GM19351 (cell line): Measurements from ENCODE around the gene PMPCA.

ENCODE experiments used
- ATAC-seq: cut with Tn5 transposase; IDR thresholded peaks from one replicate; pipeline ENCODE4 v1.9.1; 2021; ENCODE audit warnings: mild to moderate bottlenecking, moderate library complexity; ENCODE audit not compliant: unreplicated experiment

PMPCA gene, protein sequence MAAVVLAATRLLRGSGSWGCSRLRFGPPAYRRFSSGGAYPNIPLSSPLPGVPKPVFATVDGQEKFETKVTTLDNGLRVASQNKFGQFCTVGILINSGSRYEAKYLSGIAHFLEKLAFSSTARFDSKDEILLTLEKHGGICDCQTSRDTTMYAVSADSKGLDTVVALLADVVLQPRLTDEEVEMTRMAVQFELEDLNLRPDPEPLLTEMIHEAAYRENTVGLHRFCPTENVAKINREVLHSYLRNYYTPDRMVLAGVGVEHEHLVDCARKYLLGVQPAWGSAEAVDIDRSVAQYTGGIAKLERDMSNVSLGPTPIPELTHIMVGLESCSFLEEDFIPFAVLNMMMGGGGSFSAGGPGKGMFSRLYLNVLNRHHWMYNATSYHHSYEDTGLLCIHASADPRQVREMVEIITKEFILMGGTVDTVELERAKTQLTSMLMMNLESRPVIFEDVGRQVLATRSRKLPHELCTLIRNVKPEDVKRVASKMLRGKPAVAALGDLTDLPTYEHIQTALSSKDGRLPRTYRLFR

DNA sequence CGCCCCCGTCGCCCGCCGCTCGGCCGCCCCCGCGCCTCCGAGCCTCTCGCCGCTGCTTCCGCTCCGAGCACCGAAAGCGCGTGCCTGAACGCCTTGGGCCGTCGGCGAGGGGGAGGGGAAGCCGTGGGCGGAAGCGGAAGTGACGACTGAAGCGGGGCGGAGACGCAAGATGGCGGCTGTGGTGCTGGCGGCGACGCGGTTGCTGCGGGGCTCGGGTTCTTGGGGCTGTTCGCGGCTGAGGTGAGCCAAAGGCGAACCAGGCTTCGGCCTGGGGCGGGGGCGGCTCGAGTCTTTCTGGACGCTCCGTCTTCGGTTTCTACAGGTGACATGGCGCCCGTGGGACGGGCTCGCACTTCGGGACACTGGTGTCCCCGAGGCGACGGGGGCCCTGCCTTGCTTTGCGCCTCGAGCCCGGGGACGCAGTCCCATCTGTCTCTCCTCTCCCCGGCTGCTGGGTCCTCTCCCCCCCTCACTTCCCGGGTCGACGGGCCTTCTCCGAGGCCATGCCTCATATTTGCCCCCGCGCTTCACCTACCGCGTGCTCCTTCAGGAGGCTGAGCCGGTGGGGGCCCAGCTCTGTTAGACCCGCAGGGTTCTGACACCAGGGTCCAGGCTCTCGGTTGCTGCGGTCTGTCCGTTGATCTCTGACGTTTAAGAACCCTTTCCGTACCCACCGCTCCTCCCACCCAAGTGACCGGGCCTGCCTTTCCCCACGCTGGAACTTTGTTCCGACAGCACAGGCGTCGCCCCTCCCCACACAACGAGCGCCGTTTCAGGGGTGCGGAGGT is at the start of gene PMPCA, which contains the start of gene ENTR1:
Gene PMPCA, plus strand, starts transcription at position 159 of the 788 bp plus-strand sequence. Its CDS starts 11 bp downstream, at position 170.
Gene ENTR1, minus strand, starts transcription at position 115 of the 788 bp plus-strand sequence. CDS start 217 bp downstream, outside the sequence.
- peak; percentile 82 for ATAC-seq

DNA sequence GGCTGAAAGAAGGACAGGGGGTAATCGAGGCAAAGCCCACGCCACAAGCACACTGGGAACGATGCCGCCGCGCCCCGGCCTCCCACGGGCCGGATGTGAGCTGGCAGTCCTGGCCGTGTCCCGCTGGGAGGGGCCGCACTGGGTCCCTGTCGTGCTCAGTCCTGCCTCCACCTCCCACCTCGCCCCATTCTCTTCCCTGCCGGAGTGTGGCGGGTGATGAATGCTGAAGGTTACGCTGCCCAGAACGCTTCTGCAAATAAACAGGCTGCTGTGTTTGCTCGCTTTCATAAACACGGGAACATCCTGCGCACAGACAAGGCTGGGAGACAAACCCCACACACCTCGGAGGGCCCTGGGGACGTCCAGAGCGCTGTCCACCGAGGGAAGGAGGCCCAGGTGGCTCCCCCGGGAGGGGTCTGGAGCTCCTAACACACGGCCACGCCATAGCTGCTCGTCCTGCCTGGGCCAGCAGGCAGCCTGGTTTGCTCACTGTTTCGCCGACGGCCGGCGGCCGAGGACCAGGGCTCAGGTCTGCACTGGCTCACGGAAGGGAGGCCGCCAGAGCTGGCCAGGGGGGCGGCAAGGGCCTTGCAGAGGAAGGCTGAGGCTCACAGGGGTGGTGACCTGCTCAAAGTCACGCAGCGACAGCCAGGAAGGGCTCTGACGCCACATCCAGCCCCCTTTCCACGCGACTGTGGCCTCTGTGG is 49.3 kb upstream of the PMPCA start:
- ATAC-seq = no peak

DNA sequence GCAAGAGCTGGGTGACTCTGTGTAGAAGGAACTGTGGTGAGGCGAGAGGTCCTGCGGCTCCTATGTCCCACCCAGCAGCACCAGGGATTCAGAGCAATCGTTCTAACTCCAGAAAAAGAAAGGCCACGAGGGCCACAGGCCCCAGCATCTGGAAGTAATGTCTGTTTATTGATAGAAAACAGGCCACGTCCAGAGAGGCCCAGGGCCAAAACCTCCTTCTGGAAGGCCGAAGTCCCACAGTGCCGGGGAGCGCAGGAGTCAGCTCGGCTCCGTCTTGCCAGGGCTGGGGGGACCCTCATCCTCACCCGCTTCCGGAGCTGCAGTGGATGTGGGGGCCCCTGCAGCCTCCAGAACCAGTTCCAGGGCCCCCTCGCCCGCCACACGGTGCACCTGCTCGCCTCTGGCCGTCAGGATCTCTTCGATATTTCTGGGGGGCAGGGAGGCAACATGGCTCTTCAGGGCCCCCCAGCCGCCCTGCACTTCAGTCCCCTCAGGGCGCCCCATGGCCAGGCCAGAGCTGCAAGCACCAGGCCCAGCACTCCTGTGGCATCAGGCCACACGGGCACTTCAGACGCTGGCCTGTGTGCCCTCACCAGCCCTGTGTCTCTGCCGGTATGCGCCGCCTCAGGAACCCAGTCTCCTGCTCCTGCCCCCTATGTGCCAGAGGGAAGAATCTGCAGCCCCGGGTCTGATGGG is 48.6 kb upstream of the PMPCA start:
- no peak for ATAC-seq

DNA sequence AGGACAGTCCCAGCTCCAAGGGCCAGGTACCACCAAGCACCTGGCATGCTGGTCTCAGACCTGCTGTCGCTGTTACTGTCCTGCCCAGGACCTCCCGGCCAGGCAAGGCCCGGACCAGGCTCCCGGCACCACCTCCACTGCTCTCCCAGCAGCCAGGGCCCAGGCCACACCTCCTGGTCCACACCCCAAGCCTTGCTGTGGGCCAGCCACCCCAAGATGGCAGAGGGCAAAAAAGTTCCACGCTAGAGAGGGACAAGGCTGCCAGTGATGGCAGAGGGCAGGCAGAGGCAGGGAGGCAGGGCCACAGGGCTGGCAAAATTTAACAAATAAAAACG is 48.0 kb upstream of the PMPCA start:
- no peak for ATAC-seq

DNA sequence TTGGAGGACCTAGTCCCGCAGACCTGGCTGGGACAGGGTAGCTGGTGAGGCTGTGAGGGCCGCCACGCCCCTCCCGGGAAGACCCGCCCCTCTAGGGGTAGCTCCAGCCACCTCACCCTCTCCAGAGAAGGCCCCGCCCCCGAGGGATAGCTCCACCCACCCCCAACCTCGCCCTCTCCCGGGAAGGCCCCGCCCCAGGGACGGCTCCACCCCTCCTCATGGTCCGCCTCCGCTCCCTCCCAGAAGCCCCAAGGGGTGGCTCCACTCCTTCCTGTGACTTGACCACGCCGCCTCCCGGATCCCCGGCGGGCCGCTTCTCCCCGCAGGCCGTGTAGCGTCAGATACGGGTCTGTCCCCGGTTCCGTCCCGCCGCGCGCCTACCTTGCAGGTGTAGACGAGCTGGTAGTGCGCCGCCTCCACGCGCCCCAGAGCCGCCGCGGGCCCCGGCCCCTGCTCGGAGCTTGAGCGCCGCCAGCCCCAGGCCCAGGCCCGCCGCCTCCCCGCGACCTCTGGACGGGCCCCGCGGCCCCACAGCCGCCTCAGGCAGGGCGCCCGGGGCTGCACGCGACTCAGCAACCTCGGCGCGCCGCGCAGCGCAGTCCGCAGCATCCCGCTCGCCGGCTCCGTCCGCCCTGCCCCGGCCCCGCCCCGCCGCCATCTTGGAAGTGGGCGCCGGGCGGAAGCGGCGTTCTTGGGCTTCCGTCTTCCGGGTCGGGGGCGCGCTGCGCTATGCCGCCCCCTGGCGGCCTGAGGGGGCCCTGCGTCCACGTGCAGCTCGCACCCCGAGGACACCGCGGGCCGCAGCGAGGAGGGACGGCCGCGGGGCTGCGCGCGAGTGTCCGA is 47.1 kb upstream of the PMPCA start, which contains the start of gene DNLZ:
Gene DNLZ, minus strand, starts transcription at position 639 of the 843 bp plus-strand sequence. Its CDS starts 30 bp downstream, at position 609.
- peak; percentile 79 for ATAC-seq

DNA sequence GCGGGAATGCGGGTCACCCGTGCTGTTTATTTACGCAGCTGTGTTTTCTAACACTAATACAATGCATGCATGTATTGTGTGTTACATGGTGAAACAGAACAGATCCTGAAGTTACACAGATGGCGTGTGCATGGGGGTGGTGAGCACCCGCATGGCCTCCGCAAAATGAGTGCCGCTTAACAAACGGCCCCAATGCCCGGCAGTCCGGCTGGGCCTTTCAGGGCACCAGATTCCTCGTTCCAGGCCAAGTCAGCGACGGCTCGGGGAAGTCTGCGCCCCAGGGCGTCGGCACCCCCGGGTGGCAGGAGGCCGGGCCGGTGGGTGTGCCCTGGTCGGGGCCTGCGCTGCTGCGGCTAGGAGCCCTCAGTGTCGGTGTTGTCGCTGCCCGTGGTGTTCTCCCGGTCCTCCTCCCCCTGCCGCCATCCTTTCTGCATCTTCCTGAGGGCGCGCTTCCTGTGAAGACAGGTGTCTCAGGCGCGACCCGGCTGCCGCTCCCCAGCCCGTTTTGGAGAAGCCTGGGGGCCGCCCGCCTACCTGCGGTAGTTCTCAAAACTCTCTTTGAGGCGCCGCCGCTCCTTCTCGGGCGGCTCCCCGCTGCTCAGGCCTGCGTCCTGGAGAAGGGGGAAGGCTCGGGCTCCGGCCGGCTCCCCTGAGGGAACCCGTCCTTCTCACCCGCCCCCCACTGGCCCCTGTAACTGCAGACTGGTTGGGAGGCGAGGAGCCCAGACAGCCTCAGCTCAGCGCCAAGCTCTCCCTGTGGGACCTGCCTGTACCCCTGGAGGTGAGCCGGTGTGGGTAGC is 46.3 kb upstream of the PMPCA start:
- ATAC-seq = no peak

DNA sequence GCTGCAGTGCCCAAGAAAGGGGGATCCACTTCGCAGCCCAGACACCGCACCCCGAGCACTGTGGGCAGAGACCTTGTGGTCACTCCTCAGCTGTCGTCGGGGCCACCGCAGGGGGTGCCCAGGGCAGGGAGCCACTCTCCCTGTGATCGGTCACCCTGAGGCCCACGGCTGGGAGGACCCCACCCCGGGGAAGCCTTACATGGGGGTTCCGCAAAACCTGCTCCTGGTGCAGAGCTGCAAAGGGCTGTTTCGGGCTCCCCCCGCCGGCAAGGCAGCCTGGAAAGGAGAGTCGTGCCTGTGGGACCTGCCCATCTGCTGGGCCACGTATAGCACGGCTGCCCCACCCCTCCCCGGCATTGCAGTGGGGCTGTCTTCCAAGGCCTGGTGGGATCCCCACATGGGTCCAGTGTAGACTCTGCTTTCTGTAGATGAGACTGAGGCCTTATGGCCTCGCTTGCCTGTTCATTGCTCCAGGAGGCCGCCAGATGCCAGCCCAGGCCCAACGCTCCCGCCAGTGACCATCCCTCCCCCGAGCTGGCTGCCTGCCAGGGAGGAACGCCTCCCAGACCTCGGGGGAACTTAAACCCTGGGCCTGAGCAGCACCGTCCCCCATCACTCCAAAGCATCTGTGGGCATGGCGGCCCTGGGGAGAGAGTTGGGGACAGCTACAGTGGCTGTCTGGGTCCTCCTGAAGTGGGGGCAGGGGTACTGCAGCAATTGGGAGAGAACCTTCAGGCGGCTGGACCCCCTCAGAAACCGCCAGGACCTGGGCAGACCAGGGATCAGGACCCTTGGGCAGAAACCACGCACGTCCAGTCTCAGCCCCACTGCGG is 45.3 kb upstream of the PMPCA start:
- no peak for ATAC-seq

DNA sequence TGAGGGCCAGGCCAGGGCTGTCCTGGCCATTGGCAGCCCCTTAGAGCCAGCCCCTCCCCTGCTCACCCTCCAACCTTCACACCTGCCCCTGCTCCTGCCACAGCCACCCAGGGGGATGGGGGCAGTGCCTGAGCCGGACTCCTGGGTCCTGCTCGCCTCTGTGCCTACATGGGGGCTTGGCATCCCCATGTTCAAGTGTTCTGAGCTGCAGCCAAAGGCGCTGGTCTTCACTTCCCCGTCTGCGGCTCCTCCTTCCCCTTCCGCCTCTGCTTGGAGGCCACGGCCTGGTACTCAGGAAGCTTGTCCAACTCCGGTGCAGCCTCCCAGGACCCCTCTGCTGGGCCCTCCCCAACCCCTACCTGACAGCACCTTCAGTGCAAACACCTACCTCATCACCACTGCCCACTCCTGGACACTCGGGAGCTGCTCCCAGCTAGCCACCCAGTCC is 44.7 kb upstream of the PMPCA start:
- ATAC-seq = no peak

DNA sequence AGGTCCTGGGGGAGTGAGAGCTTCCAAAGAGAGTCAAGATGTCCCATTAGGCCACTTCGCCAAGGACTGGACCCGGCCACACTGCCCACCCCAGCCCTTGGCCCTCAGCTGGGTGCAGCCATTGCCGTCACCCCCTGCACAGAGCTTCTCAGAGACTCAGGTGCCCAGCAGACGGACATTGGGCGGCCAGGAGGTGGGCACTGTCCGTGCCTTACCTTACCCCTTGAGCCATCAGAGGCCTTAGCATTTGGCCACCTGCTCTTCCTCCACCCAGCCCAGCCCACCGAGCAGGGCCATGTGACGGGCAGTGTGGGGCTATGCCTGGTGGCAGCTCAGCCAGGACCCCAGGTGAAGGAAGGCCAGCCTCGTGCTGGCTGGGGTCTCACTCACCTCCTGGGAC is 43.6 kb upstream of the PMPCA start:
- ATAC-seq = no peak

DNA sequence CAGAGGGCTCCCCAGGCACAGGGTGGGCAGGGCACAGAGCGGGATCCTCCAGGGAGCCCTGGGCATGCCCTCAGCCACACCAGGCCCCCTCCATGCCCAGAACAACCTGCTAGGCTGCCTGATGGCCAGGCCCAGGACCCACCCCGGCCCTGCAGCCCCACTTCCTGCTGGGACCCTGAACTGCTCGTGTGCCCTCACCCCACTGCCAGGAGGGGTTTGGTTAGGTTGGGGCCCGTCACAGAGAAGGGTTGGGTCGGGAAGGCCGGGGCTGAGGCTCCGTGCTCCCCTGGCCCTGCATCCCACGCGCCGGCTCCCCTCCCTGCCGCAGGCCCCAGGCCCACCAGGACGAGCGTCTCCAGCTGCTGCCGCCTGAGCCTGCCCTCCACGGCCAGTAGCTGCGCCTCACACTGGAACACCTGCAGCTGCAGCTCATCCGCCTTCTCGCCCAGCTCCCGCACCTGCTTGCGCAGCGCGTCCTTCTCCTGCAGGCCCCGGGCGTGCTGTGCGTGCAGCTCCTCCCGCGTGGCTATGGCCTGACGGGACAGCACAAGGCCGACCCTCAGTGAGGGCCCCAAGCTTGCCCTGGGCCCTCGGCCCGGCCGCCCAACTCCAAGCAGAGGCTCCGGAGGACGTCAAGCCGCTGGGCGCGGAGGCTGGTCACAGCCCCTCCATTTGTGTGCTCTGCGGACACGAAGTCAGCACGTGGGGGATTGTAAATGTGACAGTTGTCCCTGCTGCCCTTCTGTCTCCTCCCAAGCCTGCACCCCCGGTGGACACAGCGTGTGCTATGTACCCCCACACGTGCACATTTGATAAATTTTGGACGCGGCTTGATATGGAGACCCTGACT is 42.9 kb upstream of the PMPCA start:
- no peak for ATAC-seq

DNA sequence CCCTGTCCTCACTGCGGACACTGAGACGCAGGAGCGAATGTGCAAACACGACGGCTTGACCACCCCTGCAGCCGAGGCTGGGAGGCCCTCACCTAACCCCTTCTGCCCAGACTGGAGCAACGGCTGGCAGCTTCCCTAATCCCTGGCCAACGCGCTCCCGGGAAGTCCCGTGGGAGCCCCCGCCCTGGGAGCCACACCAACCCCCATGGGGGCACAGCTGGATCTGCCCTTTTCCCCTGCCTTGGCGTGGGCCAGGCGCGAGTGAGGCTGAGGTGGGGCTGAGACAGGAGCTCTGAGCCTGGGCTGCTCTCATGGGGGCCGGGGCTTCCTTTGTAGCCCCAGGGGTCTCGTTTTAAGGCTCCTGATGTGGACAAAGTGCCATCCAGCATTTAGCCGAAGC is 42.3 kb upstream of the PMPCA start:
- ATAC-seq = no peak

DNA sequence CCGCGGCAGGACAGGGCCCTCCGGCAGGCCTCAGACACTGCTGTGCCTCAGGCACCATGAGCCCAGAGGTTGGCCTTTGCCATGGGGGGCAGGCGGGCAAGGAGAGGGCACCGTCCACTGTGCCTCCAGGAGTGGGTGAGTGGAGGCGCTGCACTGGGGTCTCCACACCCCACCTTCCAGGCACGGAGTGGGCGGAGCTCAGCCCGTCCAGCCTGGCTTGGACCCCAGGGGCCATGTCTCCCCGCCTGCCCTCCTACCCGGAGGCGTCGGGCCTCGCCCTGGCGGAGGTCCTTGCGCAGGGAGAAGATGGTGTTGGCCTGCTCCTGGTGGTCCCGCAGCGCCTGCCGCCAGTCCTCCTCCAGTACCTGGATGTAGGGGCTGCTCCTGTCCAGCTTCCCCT is 40.4 kb upstream of the PMPCA start:
- no peak for ATAC-seq

DNA sequence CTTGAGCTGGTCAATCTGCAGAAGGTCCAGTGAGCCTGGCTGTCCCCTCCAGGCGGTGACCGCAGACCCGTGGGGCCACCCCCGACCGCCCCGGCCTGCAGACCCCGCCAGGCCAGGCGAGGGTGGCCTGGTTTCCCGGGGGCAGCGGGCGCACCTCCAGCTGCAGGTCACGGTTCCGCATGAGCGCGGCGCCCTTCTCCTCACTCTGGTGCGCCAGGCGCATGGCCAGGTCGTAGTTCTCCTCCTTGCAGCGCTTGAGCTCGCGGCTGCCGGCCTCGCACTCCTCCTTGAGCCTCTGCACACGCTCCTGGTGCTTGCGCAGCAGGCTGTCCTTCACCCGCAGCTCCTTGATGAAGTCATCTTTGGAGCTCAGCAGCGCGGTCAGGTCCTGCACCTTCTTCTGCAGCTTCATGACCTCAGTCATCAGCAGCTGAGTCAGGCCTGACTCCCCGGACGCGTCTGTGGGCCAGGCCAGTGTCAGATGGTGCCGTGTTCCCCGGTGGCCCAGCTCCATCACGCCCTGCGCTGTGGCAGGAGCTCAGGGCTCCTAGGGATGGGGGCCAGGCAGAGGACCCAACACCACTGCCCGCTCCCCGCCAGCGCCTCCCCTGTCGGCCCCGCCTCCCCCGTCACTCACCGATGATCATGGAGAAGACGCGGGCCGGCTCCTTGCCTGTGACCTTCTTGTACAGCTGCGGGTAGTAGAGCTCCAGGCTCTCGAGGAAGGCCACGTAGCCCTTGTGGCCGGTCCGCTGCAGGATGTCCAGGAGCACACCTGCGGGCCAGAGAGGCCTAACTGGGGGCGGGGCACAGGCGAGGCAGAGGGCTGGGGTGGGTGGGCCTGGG is 39.5 kb upstream of the PMPCA start:
- ATAC-seq = no peak

DNA sequence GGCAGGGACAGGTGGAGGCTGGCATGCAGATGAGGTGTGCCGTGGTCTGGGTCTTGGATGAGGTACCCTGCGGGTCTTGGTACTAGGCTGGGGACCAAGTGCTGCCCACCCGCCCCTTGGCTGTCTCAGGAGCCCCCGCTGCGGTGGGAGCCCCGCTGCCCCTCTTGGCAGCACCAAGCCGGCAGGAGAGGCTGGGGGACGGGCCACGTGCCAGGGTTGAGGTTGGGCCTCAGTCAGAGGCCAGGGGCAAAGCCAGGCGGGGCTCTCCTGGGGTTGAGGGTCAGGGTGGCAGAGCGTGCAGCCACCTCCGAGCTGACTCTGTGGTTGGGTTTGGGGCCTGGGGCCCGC is 39.0 kb upstream of the PMPCA start:
- ATAC-seq = no peak

DNA sequence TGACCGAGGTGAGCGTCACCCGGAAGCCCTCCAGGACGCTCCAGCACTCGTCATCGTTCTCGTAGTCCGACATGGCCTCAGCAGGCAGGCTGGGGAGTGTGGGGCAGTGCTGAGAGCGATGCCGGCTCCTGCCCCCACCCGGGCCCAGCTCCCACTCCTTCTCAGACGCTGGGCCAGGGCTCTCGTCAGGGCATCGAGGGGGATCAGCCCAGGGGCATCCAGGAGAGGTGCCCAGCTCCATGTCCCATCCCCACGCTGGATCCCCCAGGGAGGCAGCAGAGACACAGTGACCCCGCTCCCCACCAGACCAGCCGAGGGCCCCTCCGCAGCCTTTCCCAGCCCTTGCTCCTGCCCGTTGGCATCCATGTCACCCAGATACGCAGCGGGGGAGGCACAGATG is 38.5 kb upstream of the PMPCA start:
- ATAC-seq = no peak
